H1 (cell line): ENCODE data around the gene PPCDC. TPM values are rescaled to one million over a fixed set of nuclear protein-coding genes. Genes with fewer than 3 reads are reported as not detected.

Experiments used
- CTCF ChIA-PET: fragments of 300-600 bp; sonication (Branson Sonifier 250); formaldehyde crosslinking; loops from one replicate; lab custom pipeline; 2021; ENCODE audit not compliant: partially characterized antibody; lab: Charles Lee
- POLR2A ChIA-PET: fragments of 300-600 bp; sonication (Branson Sonifier 250); formaldehyde crosslinking; loops from one replicate; lab custom pipeline; 2021; ENCODE audit warnings: inconsistent platforms; ENCODE audit not compliant: partially characterized antibody; lab: Charles Lee
- DNase-seq, 2 experiments: peaks; one replicate each; pipeline versions ENCODE4 v3.0.0 to v3.0.0-alpha.2; 2010 to 2022; ENCODE audit warnings: low spot score in 2 of 2, low read depth in 1 of 2, mixed read lengths in 1 of 2
- FAIRE-seq: peaks from 2 replicates; lab custom pipeline; 2011; peaks lifted over from hg19 to GRCh38; lab: Jason Lieb, UNC
- H2AFZ ChIP-seq: 2 replicates; pipeline ENCODE4 v1.8.1; 2012; ENCODE audit warnings: low read length, inconsistent platforms
- H2AK5ac ChIP-seq: 2 replicates; pipeline ENCODE4 v1.6.1; 2013; ENCODE audit warnings: low read depth, low read length
- H2BK120ac ChIP-seq: replicated peaks from 2 replicates; pipeline ENCODE3; 2013; ENCODE audit warnings: low read depth, low read length, inconsistent platforms
- H2BK12ac ChIP-seq: 2 replicates; pipeline ENCODE4 v1.6.1; 2013; ENCODE audit warnings: low read depth, low read length
- H2BK15ac ChIP-seq: 2 replicates; pipeline ENCODE4 v1.6.1; 2013; ENCODE audit warnings: low read length
- H2BK20ac ChIP-seq: 2 replicates; pipeline ENCODE4 v1.6.1; 2013; ENCODE audit warnings: low read length
- H2BK5ac ChIP-seq: 2 replicates; pipeline ENCODE4 v1.6.1; 2013; ENCODE audit warnings: low read depth, low read length
- H3K14ac ChIP-seq: 2 replicates; pipeline ENCODE4 v1.6.1; 2013; ENCODE audit warnings: inconsistent platforms; ENCODE audit not compliant: insufficient read length
- H3K18ac ChIP-seq: 2 replicates; pipeline ENCODE4 v1.6.1; 2013; ENCODE audit warnings: low read length; ENCODE audit errors: extremely low read depth
- H3K23ac ChIP-seq: 2 replicates; pipeline ENCODE4 v1.6.1; 2013; ENCODE audit warnings: inconsistent platforms; ENCODE audit not compliant: insufficient read length
- H3K23me2 ChIP-seq: 2 replicates; pipeline ENCODE4 v1.6.1; 2013; ENCODE audit warnings: low read depth, low read length
- H3K27ac ChIP-seq: 2 replicates; pipeline ENCODE4 v1.6.1; 2011; ENCODE audit warnings: low read depth, low read length, inconsistent platforms
- H3K27me3 ChIP-seq, 4 experiments: replicated peaks in 1 of 4; 1 replicate in 1 of 4; 2 replicates in 3 of 4; pipeline versions ENCODE4 v1.6.1 to v1.8.1; 2011 to 2013; ENCODE audit warnings: low read length in 3 of 4, mild to moderate bottlenecking in 3 of 4, inconsistent platforms in 2 of 4, mixed read lengths in 2 of 4, moderate library complexity in 1 of 4; ENCODE audit not compliant: control insufficient read depth in 3 of 4, insufficient read depth in 3 of 4; ENCODE audit errors: extremely low read depth in 1 of 4
- H3K36me3 ChIP-seq, 4 experiments: 2 replicates each; pipeline versions ENCODE4 v1.6.1 to v1.8.1; 2011 to 2013; ENCODE audit warnings: mild to moderate bottlenecking in 4 of 4, low read length in 3 of 4, moderate library complexity in 2 of 4, control low read depth in 1 of 4, inconsistent platforms in 1 of 4; ENCODE audit not compliant: insufficient read depth in 4 of 4, control insufficient read depth in 2 of 4
- H3K4ac ChIP-seq: replicated peaks from 2 replicates; pipeline ENCODE3; 2013; ENCODE audit warnings: low read length, low read depth, mixed read lengths, inconsistent platforms; ENCODE audit not compliant: insufficient read length
- H3K4me1 ChIP-seq, 4 experiments: replicated peaks in 1 of 4; 1 replicate in 1 of 4; 2 replicates in 3 of 4; pipeline versions ENCODE4 v1.6.1 to v1.8.1; 2011 to 2013; ENCODE audit warnings: low read length in 3 of 4, inconsistent platforms in 2 of 4, mixed read lengths in 1 of 4; ENCODE audit not compliant: insufficient read depth in 4 of 4, control insufficient read depth in 3 of 4
- H3K4me2 ChIP-seq, 2 experiments: 2 replicates each; pipeline versions ENCODE4 v1.6.1 to v1.8.1; 2011 to 2013; ENCODE audit warnings: low read depth in 2 of 2, low read length in 2 of 2, control low read depth in 1 of 2, inconsistent platforms in 1 of 2, mild to moderate bottlenecking in 1 of 2; ENCODE audit not compliant: insufficient read depth in 1 of 2
- H3K4me3 ChIP-seq, 4 experiments: fragments of 200-600, 300-600 bp in 1 of 4; sonication (generic), shearing (Covaris generic), sonication (Bioruptor Twin) in 1 of 4; 2 replicates each; pipeline versions ENCODE4 v1.5.1 to v1.8.1; 2011 to 2016; ENCODE audit warnings: low read length in 4 of 4, low read depth in 3 of 4, control low read depth in 2 of 4, inconsistent platforms in 2 of 4, mild to moderate bottlenecking in 2 of 4, mixed read lengths in 1 of 4, moderate library complexity in 1 of 4; ENCODE audit not compliant: insufficient read depth in 2 of 4; ENCODE audit errors: extremely low read depth in 1 of 4
- H3K56ac ChIP-seq: replicated peaks from 2 replicates; pipeline ENCODE3; 2013; ENCODE audit warnings: low read depth, mild to moderate bottlenecking, mixed read lengths, low read length, inconsistent platforms; ENCODE audit not compliant: insufficient read length
- H3K79me1 ChIP-seq: 2 replicates; pipeline ENCODE4 v1.6.1; 2013; ENCODE audit warnings: low read depth, low read length, control low read depth
- H3K79me2 ChIP-seq, 2 experiments: 2 replicates each; pipeline versions ENCODE4 v1.6.1 to v1.8.1; 2012 to 2013; ENCODE audit warnings: low read length in 2 of 2, mild to moderate bottlenecking in 2 of 2, inconsistent platforms in 1 of 2; ENCODE audit not compliant: insufficient read depth in 2 of 2, control insufficient read depth in 1 of 2
- H3K9ac ChIP-seq, 4 experiments: replicated peaks in 1 of 4; 1 replicate in 1 of 4; 2 replicates in 3 of 4; pipeline versions ENCODE4 v1.6.1 to v1.8.1; 2011 to 2013; ENCODE audit warnings: low read depth in 3 of 4, low read length in 3 of 4, control low read depth in 2 of 4, mild to moderate bottlenecking in 2 of 4, moderate library complexity in 2 of 4, inconsistent platforms in 1 of 4; ENCODE audit errors: extremely low read depth in 1 of 4
- H3K9me3 ChIP-seq, 2 experiments: 2 replicates each; pipeline versions ENCODE4 v1.6.1 to v1.8.1; 2012 to 2013; ENCODE audit warnings: mild to moderate bottlenecking in 2 of 2, moderate library complexity in 2 of 2, control low read depth in 1 of 2, inconsistent platforms in 1 of 2, low read depth in 1 of 2, low read length in 1 of 2, mixed read lengths in 1 of 2; ENCODE audit not compliant: insufficient read depth in 2 of 2
- H4K20me1 ChIP-seq, 2 experiments: replicated peaks in 1 of 2; 2 replicates each; pipeline versions ENCODE3 to v1.8.1; 2011 to 2013; ENCODE audit warnings: inconsistent platforms in 2 of 2, low read length in 2 of 2, mild to moderate bottlenecking in 1 of 2; ENCODE audit not compliant: insufficient read depth in 2 of 2, control insufficient read depth in 1 of 2
- H4K5ac ChIP-seq: 2 replicates; pipeline ENCODE4 v1.6.1; 2013; ENCODE audit warnings: low read length, low read depth, mixed read lengths, inconsistent platforms; ENCODE audit not compliant: insufficient read length
- H4K8ac ChIP-seq: 2 replicates; pipeline ENCODE4 v1.8.0; 2013; ENCODE audit warnings: mild to moderate bottlenecking, moderate library complexity, low read length, inconsistent platforms; ENCODE audit not compliant: insufficient read depth; ENCODE audit errors: extremely low read depth
- H4K91ac ChIP-seq: replicated peaks from 2 replicates; pipeline ENCODE3; 2013; ENCODE audit warnings: low read length, mixed read lengths, inconsistent platforms; ENCODE audit not compliant: insufficient read length
- EP300 ChIP-seq, 2 experiments: IDR thresholded peaks; 1 replicate in 1 of 2; 2 replicates in 1 of 2; pipeline ENCODE4 v1.6.1; 2011 to 2012; ENCODE audit warnings: low read depth in 2 of 2, low read length in 2 of 2, mild to moderate bottlenecking in 2 of 2, borderline replicate concordance in 1 of 2, inconsistent platforms in 1 of 2, moderate library complexity in 1 of 2
- GTF2F1 ChIP-seq: IDR thresholded peaks from 2 replicates; pipeline ENCODE4 v1.6.1; 2012; ENCODE audit warnings: low read depth, low read length, improper control_type of control experiment, borderline replicate concordance
- WGBS, 2 experiments: shearing (Covaris generic) in 1 of 2; methylation state at CpG; one replicate each; pipeline versions ENCODE4 v1.1.6 to v1.1.7; 2013 to 2015; ENCODE audit warnings: low lambda C conversion rate in 2 of 2, mixed read lengths in 2 of 2, inconsistent platforms in 1 of 2, low coverage in 1 of 2, missing lambda C conversion rate in 1 of 2; ENCODE audit not compliant: insufficient replicate concordance in 2 of 2, insufficient coverage in 1 of 2, insufficient read length in 1 of 2; ENCODE audit errors: extremely low coverage in 1 of 2, missing lambda C conversion rate in 1 of 2; 5-methylcytosine and 5-hydroxymethylcytosine counted together
- polyA plus RNA-seq, 7 experiments: library from polyadenylated mRNA; depleted of rRNA in 3 of 7; stranded (reverse) in 5 of 7; unstranded in 2 of 7; fragments of >200 nt in 5 of 7; fragments of 200-250 nt in 2 of 7; gene quantifications; 1 replicate in 5 of 7; 2 replicates in 1 of 7; 4 replicates in 1 of 7; pipeline versions ENCODE4 v1.2.1 to v1.2.3, GENCODE V29; 2011 to 2013; ENCODE audit warnings: missing spikeins in 2 of 7, mixed read lengths in 2 of 7
- total RNA-seq: library from RNA; stranded (reverse); fragmentation: NEBNext Ultra II Directional; extraction: Animal tissue kit (Norgen Biotek cat#: 25700); gene quantifications from 2 replicates; pipeline ENCODE4 v1.2.1, GENCODE V29; 2021

Gene PPCDC
- total and polyA plus RNA-seq, 2 of the 8 experiments (the other 6 are each of a cell fraction or from before 2014, with no cell fraction given), result 11.3 to 29.7 TPM

DNA sequence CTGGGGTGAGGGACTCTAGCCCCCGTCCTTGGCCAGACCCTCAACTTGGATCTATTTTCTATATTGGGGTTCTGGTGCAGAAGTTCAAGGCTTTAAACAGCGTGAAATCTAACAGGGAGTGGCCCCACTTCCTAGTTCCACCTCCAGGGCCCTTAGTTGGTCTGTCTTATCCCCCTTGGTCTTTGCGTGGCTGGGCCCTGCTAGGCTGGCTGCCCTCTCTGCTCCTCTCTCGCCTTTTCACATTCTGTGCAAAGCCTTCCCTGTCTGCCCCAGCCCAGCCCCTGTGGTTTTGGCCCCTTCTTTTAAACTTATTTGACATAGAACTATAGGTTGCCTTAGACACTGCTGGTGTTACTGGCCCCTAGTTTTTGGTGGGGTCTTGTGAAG is 5.6 kb downstream of the PPCDC start:
- no peaks in the 10 kb centered on the region for H3K27me3 ChIP-seq
- H4K20me1 ChIP-seq, result peaks cover 3 to 4% of the 10 kb centered on the region in 2 experiments
- H4K8ac ChIP-seq, result peak overlapping the region; percentile 11; the same call in 1 of the 2 replicates
- no peak overlapping the region for H4K91ac ChIP-seq
- H4K5ac ChIP-seq, result no peak overlapping the region
- no peak overlapping the region for H3K14ac ChIP-seq
- H3K4me3 ChIP-seq, result no peak overlapping the region
- H3K18ac ChIP-seq, result no peak overlapping the region
- ChIA-PET CTCF (interaction anchor here (0.8 to 8.5 kb wide), 24 partner anchors 8 to 279 kb away, joined by 3 to 97 read pairs (median 5); partner anchors contain the start of gene C15orf39), POLR2A (interaction anchor here (0.7 to 3.2 kb wide), 4 partner anchors 128 to 176 kb away, joined by 3 to 22 read pairs (median 4); partner anchors contain the start of gene C15orf39)
- H3K4me2 ChIP-seq, result no peak overlapping the region
- no peak overlapping the region for H3K4ac ChIP-seq
- H2BK5ac ChIP-seq, result no peak overlapping the region
- no peak for DNase-seq
- no peak overlapping the region for H2BK120ac ChIP-seq
- no peak overlapping the region for H2BK12ac ChIP-seq
- H3K27ac ChIP-seq, result no peak overlapping the region
- peaks cover 0 to 11% (median 9%) of the 10 kb centered on the region in 4 experiments; a peak in 5 of 7 replicates for H3K4me1 ChIP-seq
- H3K23me2 ChIP-seq, result 0 out of 2 replicates have a peak, but pooled peaks cover 2% of the 10 kb centered on the region
- H2AFZ ChIP-seq, result no peak overlapping the region
- no peaks in the 10 kb centered on the region for H3K36me3 ChIP-seq
- H2BK15ac ChIP-seq, result no peak overlapping the region
- no peak overlapping the region for H3K56ac ChIP-seq
- WGBS, 2 experiments, result 90% methylated on average over 4 of the region's 4 CpGs; no CpG with 5 or more reads in 1 of the 2 experiments
- no peak overlapping the region for H3K9ac ChIP-seq
- H2AK5ac ChIP-seq, result no peak overlapping the region
- H3K79me1 ChIP-seq, result peaks cover 7% of the 10 kb centered on the region; the same call in 1 of the 2 replicates
- no peak for FAIRE-seq
- no peaks in the 10 kb centered on the region for H3K9me3 ChIP-seq
- H2BK20ac ChIP-seq, result no peak overlapping the region
- H3K23ac ChIP-seq, result no peak overlapping the region
- peaks cover 0 to 11% of the 10 kb centered on the region in 2 experiments; a peak in 2 of 4 replicates for H3K79me2 ChIP-seq
- no peak for TF ChIP-seq GTF2F1
- TF ChIP-seq EP300 (IDR thresholded peaks at IDR 0.05; ENCODE audit: borderline replicate concordance in 1 of 2, low read depth in 2 of 2, low read length in 2 of 2), result no peak
